SH-SY5Y (cell line): ENCODE results near the gene IPO5.

ENCODE experiments used
- GATA2 ChIP-seq: IDR thresholded peaks from 2 replicates; pipeline ENCODE4 v1.6.1; 2011; ENCODE audit warnings: mild to moderate bottlenecking, low read depth, low read length
- GATA3 ChIP-seq: IDR thresholded peaks from 2 replicates; pipeline ENCODE4 v1.6.1; 2011; ENCODE audit warnings: low read depth, mild to moderate bottlenecking, low read length, moderate library complexity

Gene IPO5

DNA sequence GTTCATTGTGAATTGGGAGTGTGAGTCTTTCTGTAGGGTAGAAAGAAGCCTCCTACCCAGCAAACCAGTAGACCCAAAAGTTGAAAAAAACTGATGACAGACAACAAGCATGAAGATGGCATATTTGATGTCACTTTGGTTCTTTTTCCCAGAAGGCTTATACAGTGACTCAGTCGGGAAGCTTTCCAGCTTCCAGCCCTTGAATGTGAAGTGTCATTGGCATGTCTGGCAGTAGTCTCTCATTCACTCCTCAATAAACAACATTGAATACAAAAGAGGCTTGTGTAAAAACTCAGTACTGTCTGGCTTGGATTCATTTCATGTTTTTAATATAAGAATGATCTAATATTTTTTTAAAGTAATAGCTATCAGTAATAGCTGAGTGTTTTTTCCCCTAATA, 68.7 kb downstream of the IPO5 start:
- no peak for TF ChIP-seq GATA2
- no peak for TF ChIP-seq GATA3

DNA sequence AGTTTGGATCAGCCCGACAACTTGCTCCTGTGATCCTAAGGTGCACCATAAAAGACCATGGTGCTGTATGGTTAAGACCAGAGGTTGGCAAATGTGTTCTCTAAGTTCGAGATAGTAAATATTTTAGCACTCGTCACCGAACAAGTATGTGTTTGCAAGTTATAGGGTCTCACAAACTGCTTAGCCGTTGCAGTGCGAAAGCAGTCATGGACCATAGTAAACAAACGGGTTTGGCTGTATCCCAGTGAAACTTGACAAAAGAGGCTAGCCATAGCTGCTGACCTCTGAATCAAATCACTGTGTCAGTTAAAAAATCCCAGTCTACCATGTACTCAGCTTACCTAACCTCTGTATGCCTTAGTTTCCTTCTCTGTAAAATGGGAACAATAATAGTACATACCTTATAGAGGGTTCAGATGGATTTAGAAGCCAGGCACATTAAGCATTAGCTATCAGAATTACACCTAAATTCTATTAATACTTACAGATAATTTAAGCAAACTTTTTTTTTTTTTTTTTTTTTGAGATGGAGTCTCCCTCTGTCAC, 72.1 kb downstream of the IPO5 start:
- TF ChIP-seq GATA2 (no peak), GATA3 (no peak)

DNA sequence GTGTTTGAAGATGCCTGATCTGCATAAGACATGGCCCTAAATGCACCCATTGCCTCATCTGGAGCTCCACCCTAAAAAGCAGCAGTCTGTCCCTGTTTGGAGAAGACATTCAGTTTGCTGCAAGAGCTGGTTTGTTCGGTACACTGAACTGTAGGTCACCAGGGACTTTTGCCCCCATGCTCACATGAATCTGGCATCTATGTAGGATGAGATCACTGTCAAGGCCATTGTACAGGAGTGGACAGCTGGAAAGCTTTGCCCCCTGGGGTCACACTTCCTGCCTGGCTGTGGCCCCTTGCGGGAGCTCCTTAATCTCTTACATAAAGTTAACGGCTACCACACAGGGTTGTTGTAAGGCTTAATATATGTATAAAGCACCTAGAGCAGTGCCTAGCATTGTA, 73.0 kb downstream of the IPO5 start:
- TF ChIP-seq GATA3 (no peak), GATA2 (no peak)

DNA sequence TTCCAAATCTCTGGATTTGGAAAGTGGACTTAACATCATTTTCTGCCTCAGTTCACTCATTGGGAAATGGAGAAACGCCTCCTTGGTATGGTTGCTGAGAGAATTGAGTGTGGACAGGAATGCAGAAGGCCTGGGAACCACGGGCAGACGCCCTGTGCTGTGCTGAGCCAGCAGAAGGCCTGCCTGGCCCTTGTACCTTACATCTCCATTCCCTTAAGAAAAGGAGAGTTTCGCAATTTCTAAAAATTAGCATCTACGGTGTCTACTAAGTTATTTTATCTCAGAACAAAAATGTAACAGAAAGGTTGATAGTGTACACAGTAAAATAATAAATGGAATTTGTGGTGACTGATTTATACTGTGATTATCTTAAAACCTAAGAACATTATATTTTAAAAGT, 78.7 kb downstream of the IPO5 start:
- TF ChIP-seq GATA3 (no peak), GATA2 (no peak)

- TF ChIP-seq GATA3, result no peak
- no peak for TF ChIP-seq GATA2
These were observed 80.1 kb downstream of the IPO5 start for GRCh38 chr13:98033277-98034247.

DNA sequence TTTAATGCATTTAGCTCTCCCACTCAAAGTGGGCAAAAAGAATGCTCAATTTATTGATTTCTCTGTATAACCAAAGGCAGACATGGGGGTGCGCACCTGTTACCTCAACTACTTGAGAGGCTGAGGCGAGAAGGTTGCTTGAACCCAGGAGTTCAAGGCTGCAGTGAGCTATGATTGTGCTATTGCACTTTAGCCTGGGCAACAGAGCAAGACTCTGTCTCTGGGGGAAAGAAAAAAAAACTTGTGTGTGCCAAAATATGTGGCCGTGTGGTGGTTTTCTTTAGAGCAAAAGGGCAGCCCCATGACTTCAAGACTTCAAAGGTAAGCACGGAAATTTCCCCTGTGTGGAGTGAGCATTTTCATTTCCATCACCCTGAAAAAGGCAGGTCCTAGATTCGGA, 81.9 kb downstream of the IPO5 start:
- TF ChIP-seq GATA2 (no peak), GATA3 (no peak)

DNA sequence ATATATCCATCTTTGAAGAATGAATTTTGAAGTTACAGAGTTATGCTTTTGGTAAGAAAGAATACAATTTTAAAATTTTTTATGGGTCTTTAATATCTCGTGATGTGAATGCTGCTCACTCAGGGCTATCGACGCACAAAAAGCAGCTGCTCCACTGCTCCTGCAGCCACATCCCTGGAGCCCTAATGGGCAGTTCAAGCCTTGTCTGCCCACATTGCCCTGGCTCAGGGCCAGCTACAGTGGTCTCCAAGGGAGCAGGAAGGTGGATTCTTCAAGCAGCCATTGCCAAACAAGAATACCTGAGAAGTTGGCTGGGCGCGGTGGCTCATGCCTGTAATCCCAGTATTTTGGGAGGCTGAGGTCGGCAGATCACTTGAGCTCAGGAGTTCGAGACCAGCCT, 85.8 kb downstream of the IPO5 start:
- TF ChIP-seq GATA2, result no peak
- TF ChIP-seq GATA3, result no peak

- no peak for TF ChIP-seq GATA3
- no peak for TF ChIP-seq GATA2
These were observed 86.5 kb downstream of the IPO5 start for GRCh38 chr13:98039964-98040363.

- TF ChIP-seq GATA2 (no peak), GATA3 (no peak)
These were observed 87.8 kb downstream of the IPO5 start for GRCh38 chr13:98041081-98041820.

- no peak for TF ChIP-seq GATA2
- TF ChIP-seq GATA3, result no peak
These were observed 90.8 kb downstream of the IPO5 start for GRCh38 chr13:98044301-98044700.

DNA sequence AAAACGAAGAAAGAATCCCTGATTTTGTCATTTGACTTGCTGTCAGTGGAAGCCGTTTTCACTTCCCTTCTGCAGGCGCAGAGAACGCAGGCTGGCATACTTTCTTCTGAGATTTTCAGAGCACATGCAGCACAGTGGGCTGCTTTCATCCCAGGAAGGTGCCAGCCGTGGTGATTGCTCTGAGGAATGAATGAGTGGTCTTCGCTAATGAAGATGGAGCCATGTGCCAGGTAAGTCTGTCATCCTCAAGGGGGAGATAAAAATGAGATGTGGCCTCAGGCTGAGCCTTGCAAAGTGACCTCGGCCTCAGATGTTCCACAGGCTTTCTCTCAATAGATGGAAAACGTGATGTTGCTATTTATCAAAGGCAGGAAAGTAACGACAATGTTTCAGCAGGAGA, 94.8 kb downstream of the IPO5 start:
- TF ChIP-seq GATA2 (no peak), GATA3 (no peak)

GRCh38 chr13:98050041-98050466, 96.6 kb downstream of the IPO5 start:
- TF ChIP-seq GATA2 (no peak), GATA3 (no peak)

DNA sequence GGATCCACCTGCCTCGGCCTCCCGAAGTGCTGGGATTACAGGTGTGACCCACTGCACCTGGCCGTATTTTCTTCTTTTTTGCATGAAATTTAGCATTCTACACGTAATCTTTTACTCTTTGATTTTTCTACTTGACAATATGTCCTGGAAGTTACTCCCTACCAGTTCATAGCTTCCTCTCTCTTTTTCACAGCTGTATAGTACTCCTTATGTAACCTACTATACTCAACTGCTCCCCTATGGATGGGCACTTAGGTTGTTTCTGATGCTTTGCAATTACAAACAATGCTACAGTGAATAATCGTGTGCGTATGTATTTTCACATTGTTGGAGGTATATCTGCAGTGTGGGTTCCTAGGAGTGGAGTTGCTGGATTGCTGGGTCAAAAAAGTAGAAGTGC, 98.9 kb downstream of the IPO5 start:
- TF ChIP-seq GATA2 (no peak), GATA3 (no peak)

DNA sequence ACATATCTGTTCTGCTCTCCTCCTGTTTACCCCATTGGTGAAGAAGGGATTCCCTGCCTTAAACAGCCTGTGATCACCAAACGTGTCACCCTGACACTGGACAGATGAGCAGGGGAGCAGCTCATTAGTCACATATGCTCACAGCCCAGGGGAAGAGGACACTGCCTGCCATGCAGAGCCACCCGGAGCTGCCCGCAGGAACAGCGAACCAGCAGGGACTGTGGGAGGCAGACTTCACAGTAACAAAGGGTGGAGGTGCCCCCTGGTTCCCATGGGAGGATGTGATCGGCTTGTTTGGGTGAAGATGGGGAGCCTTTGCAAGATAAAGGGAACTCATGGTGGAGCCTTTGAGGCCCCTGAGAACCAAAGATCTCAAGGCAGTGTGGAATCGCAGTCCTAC, 100.8 kb downstream of the IPO5 start:
- no peak for TF ChIP-seq GATA3
- no peak for TF ChIP-seq GATA2
